K562 (cell line): ENCODE results near the gene USP49. TPM values are rescaled to one million over a fixed set of nuclear protein-coding genes. Genes with fewer than 3 reads are reported as not detected.

ENCODE experiments used
- HDAC1 ChIP-seq, 2 experiments: fragments of 450-650 bp; IDR thresholded peaks; 2 replicates each; pipeline ENCODE4 v1.6.1; 2016 to 2017; ENCODE audit warnings: inconsistent platforms in 1 of 2, mild to moderate bottlenecking in 1 of 2, moderate library complexity in 1 of 2
- KAT7 ChIP-seq: sonication (generic); formaldehyde crosslinking; IDR thresholded peaks from 2 replicates; pipeline ENCODE4 v1.8.0; 2022; ENCODE audit warnings: missing genetic modification reagents, mild to moderate bottlenecking, borderline replicate concordance
- KLF13 ChIP-seq: fragments of 450-650 bp; IDR thresholded peaks from 2 replicates; pipeline ENCODE4 v1.6.1; 2016; ENCODE audit warnings: missing genetic modification characterization, low read depth, mild to moderate bottlenecking, missing compliant biosample characterization, moderate library complexity, borderline replicate concordance
- MLLT1 ChIP-seq, 2 experiments: fragments of 450-650 bp; IDR thresholded peaks; 2 replicates each; pipeline ENCODE4 v1.6.1; 2016
- MXI1 ChIP-seq: IDR thresholded peaks from 2 replicates; pipeline ENCODE4 v1.6.1; 2011; ENCODE audit warnings: low read depth, mild to moderate bottlenecking, improper control_type of control experiment, low read length
- NR2C1 ChIP-seq, 2 experiments: fragments of 450-650 bp; IDR thresholded peaks; 2 replicates each; pipeline ENCODE4 v1.6.1; 2017; ENCODE audit warnings: mild to moderate bottlenecking in 2 of 2, antibody characterized with exemption in 1 of 2, inconsistent platforms in 1 of 2, missing compliant biosample characterization in 1 of 2, missing genetic modification characterization in 1 of 2
- RUNX1 ChIP-seq: sonication (generic); IDR thresholded peaks from 2 replicates; pipeline ENCODE4 v1.6.1; 2016; ENCODE audit warnings: antibody characterized with exemption, low read depth
- ZFP30 ChIP-seq: fragments of 250-450 bp; sonication (Bioruptor Pico); IDR thresholded peaks from 2 replicates; pipeline ENCODE4 v1.8.0; 2022; ENCODE audit warnings: moderate library complexity, mild to moderate bottlenecking, inconsistent platforms, borderline replicate concordance
- ZNF121 ChIP-seq: sonication (generic); formaldehyde crosslinking; conservative IDR thresholded peaks from 2 replicates; pipeline ENCODE4 v1.8.0; 2022; ENCODE audit warnings: missing genetic modification reagents
- ZNF24 ChIP-seq: fragments of 450-650 bp; IDR thresholded peaks from 2 replicates; pipeline ENCODE4 v1.6.1; 2016
- ZNF609 ChIP-seq: sonication (generic); formaldehyde crosslinking; IDR thresholded peaks from 2 replicates; pipeline ENCODE4 v1.8.1; 2023; ENCODE audit warnings: missing genetic modification reagents, mild to moderate bottlenecking, borderline replicate concordance
- polyA plus RNA-seq, 8 experiments: library from polyadenylated mRNA; depleted of rRNA in 4 of 8; stranded (reverse) in 5 of 8; unstranded in 3 of 8; fragments of >200 nt; fragmentation: Nextera tagmentation in 2 of 8; fragmentation: Illumina TruSeq in 1 of 8; extraction: Ambion mirVana in 2 of 8; extraction: Trizol in 1 of 8; gene quantifications; 2 replicates each; pipeline versions ENCODE4 v1.2.1 to v1.2.3, GENCODE V29; 2011 to 2014; ENCODE audit warnings: inconsistent platforms in 1 of 8, missing spikeins in 1 of 8
- total RNA-seq, 7 experiments: library from RNA; depleted of rRNA in 6 of 7; stranded (reverse); fragments of >200 nt in 6 of 7; fragmentation: Illumina TruSeq in 2 of 7; extraction: Trizol in 2 of 7; gene quantifications; 2 replicates each; pipeline versions ENCODE4 v1.2.1 to v1.2.3, GENCODE V29; 2011 to 2021; ENCODE audit warnings: low replicate concordance in 1 of 7
- TF ChIP-seq, protein P1 (sequence below), 2 experiments: fragments of 150-350 bp in 1 of 2; IDR thresholded peaks; 2 replicates each; pipeline ENCODE4 v1.6.1; 2012 to 2016; ENCODE audit warnings: low read depth in 2 of 2, low read length in 2 of 2, mild to moderate bottlenecking in 1 of 2, moderate library complexity in 1 of 2
- TF ChIP-seq, protein P2 (sequence below), 3 experiments: IDR thresholded peaks in 2 of 3; conservative IDR thresholded peaks in 1 of 3; 2 replicates each; pipeline ENCODE4 v1.5.1; 2011 to 2012; ENCODE audit warnings: low read length in 3 of 3, mild to moderate bottlenecking in 3 of 3, control low read depth in 2 of 3, improper control_type of control experiment in 1 of 3, inconsistent platforms in 1 of 3, low read depth in 1 of 3, mixed read lengths in 1 of 3, moderate library complexity in 1 of 3; ENCODE audit not compliant: insufficient read depth in 2 of 3

USP49 gene
- total and polyA plus RNA-seq, 9 of the 15 experiments (the other 6 are each of a cell fraction or from before 2014, with no cell fraction given) = 1.0 to 9.9 (median 6.5) TPM

DNA sequence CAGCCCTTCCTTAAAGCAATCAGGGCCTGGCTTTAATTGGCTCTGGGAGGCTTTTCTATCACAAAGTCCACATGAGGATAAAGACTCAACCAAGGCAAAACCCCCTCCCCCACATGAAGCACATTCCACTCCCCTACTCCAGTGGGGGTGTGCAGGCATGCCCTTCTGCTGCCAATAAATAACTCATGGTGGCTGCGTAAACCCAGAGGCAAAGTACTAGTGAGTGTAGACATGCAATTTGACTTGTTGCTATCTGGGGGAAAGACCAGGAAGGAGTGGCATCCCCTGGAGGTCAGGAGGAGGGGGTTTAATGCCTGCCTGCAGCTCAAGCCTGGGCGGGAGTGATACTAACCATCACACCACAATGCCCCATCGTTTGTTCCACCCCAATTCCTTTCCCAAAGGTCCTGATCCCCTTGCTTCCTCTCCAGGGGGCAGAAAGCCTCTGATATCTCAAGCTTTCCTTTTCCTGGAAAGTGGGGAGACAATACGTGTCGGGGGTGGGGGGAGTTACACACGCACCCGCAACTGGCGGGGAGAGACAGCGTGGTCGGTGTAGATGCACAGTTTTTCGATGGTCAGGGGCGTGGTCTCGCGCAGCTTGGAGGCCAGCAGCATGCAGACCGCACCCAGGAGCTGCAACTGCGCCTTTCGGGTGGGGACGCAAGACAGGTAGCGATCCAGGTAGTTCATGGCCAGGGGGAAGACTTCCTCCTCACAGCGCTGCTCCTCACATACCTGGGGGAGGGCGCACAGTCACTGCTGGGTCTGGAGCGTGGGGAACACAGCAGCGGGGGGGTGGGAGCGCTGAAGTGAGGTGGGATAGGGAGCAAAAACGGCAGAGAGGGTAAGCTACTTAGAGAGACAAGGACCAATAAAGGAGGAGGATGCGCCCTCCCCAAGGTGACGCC, 44.9 kb upstream of the USP49 start (continued):
- TF ChIP-seq KLF13 = 0 out of 2 replicates have a peak, but pooled peaks have one; percentile 28
- no peak for TF ChIP-seq ZNF609 (CRISPR knock-in tag)
- TF ChIP-seq HDAC1 (IDR thresholded peaks at IDR 0.05) = no peak; a peak in 2 of 4 replicates
- no peak for TF ChIP-seq KAT7 (CRISPR knock-in tag)
- TF ChIP-seq ZFP30 (CRISPR knock-in tag) = no peak
- TF ChIP-seq RUNX1 = no peak
- TF ChIP-seq NR2C1 (IDR thresholded peaks at IDR 0.05) = 0 out of 2 replicates have a peak, but pooled peaks have one; percentile 5
- 0 out of 2 replicates have a peak, but pooled peaks have one; percentile 39 for TF ChIP-seq NR2C1 (tag; IDR thresholded peaks at IDR 0.05)
- TF ChIP-seq, protein P1, sequence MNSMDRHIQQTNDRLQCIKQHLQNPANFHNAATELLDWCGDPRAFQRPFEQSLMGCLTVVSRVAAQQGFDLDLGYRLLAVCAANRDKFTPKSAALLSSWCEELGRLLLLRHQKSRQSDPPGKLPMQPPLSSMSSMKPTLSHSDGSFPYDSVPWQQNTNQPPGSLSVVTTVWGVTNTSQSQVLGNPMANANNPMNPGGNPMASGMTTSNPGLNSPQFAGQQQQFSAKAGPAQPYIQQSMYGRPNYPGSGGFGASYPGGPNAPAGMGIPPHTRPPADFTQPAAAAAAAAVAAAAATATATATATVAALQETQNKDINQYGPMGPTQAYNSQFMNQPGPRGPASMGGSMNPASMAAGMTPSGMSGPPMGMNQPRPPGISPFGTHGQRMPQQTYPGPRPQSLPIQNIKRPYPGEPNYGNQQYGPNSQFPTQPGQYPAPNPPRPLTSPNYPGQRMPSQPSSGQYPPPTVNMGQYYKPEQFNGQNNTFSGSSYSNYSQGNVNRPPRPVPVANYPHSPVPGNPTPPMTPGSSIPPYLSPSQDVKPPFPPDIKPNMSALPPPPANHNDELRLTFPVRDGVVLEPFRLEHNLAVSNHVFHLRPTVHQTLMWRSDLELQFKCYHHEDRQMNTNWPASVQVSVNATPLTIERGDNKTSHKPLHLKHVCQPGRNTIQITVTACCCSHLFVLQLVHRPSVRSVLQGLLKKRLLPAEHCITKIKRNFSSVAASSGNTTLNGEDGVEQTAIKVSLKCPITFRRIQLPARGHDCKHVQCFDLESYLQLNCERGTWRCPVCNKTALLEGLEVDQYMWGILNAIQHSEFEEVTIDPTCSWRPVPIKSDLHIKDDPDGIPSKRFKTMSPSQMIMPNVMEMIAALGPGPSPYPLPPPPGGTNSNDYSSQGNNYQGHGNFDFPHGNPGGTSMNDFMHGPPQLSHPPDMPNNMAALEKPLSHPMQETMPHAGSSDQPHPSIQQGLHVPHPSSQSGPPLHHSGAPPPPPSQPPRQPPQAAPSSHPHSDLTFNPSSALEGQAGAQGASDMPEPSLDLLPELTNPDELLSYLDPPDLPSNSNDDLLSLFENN (IDR thresholded peaks at IDR 0.05; ENCODE audit: low read depth in 2 of 2, low read length in 2 of 2) = no peak
- TF ChIP-seq, protein P2, sequence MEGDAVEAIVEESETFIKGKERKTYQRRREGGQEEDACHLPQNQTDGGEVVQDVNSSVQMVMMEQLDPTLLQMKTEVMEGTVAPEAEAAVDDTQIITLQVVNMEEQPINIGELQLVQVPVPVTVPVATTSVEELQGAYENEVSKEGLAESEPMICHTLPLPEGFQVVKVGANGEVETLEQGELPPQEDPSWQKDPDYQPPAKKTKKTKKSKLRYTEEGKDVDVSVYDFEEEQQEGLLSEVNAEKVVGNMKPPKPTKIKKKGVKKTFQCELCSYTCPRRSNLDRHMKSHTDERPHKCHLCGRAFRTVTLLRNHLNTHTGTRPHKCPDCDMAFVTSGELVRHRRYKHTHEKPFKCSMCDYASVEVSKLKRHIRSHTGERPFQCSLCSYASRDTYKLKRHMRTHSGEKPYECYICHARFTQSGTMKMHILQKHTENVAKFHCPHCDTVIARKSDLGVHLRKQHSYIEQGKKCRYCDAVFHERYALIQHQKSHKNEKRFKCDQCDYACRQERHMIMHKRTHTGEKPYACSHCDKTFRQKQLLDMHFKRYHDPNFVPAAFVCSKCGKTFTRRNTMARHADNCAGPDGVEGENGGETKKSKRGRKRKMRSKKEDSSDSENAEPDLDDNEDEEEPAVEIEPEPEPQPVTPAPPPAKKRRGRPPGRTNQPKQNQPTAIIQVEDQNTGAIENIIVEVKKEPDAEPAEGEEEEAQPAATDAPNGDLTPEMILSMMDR (IDR thresholded peaks at IDR 0.05 in 2 of 3, conservative IDR thresholded peaks at IDR 0.05 in 1 of 3; ENCODE audit: insufficient read depth in 2 of 3, low read depth in 1 of 3, low read length in 3 of 3) = 0 out of 6 replicates have a peak, but pooled peaks of 1 of the 3 experiments have one; percentile 1
- peak; percentile 20; the same call in 1 of the 2 replicates for TF ChIP-seq ZNF121 (CRISPR knock-in tag)
- no peak for TF ChIP-seq ZNF24
- TF ChIP-seq MLLT1 (IDR thresholded peaks at IDR 0.05) = peak in 1 of 2 experiments; percentile 37; a peak in 1 of 4 replicates
- TF ChIP-seq MXI1 = peak; percentile 80
